ENCODE data around the gene NPAS2. TPM values are rescaled to one million over a fixed set of nuclear protein-coding genes. Genes with fewer than 3 reads are reported as not detected.

Gene NPAS2
- total and polyA plus RNA-seq, 7 donors: 8.5 to 56.2 (median 17.3) TPM

DNA sequence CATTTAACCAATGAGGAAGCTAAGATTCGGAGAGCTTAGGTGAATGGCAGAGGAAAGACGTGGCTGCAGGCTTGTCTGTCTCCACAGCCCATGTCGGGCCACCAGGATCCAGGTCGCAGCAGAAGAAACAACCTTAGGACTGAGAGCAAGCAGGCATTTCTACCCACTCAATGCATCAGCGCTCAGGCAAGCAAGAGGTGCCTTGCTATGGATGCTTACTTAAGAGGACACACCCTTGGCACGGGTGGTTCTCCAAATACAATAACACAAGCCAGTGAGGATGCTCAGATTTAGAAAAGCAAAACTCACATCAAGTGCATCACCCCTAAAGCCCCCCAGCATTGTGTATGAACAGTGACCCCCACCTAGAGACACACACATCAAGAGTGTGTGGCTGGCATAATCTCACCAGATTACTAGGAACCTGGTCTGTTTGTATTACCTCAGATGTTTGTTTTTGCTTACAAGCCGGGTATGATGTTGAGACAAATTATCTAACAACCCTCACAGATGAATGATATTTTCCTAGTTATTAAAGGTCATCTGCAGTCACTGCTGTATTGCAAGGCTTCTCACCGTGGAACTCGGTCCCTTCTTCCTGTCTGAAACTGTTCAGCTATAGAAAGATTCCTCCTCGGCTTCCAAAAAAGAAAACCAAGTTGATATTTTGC, 34.2 kb upstream of the NPAS2 start:
- ATAC-seq (peak in 3 of 4 donors; percentile 17 to 38 (median 28)), DNase-seq (no peak)
- 59 to 78% (median 73%) methylated on average over 10 of the region's 10 CpGs for WGBS, 3 donors
- no peak overlapping the region for H3K4me3 ChIP-seq
- no peaks in the 10 kb centered on the region for H3K27me3 ChIP-seq (ENCODE audit: insufficient read depth in 3 of 3, low read length in 2 of 3)
- no peak overlapping the region for H3K27ac ChIP-seq
- intact Hi-C loops (cut with DNase I): no loop called here
- H3K4me1 ChIP-seq: no peaks in the 10 kb centered on the region
- no peaks in the 10 kb centered on the region for H3K9me3 ChIP-seq
- no peaks in the 10 kb centered on the region for H3K36me3 ChIP-seq (ENCODE audit: insufficient read depth in 1 of 2, low read depth in 1 of 2)
- TF ChIP-seq, protein P1, sequence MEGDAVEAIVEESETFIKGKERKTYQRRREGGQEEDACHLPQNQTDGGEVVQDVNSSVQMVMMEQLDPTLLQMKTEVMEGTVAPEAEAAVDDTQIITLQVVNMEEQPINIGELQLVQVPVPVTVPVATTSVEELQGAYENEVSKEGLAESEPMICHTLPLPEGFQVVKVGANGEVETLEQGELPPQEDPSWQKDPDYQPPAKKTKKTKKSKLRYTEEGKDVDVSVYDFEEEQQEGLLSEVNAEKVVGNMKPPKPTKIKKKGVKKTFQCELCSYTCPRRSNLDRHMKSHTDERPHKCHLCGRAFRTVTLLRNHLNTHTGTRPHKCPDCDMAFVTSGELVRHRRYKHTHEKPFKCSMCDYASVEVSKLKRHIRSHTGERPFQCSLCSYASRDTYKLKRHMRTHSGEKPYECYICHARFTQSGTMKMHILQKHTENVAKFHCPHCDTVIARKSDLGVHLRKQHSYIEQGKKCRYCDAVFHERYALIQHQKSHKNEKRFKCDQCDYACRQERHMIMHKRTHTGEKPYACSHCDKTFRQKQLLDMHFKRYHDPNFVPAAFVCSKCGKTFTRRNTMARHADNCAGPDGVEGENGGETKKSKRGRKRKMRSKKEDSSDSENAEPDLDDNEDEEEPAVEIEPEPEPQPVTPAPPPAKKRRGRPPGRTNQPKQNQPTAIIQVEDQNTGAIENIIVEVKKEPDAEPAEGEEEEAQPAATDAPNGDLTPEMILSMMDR (IDR thresholded peaks at IDR 0.05): no peak

DNA sequence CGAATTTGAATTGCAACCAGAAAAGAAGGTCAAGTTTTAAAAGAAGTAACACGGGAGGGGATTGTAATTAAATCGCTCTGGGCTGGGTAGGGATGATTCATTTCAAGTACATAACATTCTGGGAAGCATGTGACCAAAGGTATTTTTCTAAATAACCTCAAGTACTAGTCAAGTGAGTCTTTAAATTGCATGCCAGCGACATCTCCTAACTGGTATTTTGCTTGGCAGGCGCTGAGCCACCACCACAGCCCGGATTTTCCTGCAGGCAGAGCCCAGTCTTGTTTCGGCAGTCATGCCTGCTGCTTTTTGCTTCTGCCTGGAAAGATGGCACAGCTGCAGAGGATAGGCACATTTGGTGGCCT, 33.7 kb upstream of the NPAS2 start:
- 37 to 68% (median 50%) methylated on average over 7 of the region's 7 CpGs for WGBS, 3 donors
- no peaks in the 10 kb centered on the region for H3K9me3 ChIP-seq
- H3K4me3 ChIP-seq: no peak overlapping the region
- peak; percentile 70 to 91 (median 76) for ATAC-seq
- no peaks in the 10 kb centered on the region for H3K36me3 ChIP-seq (ENCODE audit: insufficient read depth in 1 of 2, low read depth in 1 of 2)
- TF ChIP-seq, protein P1 (IDR thresholded peaks at IDR 0.05): no peak
- intact Hi-C loops (cut with DNase I): no loop called here
- no peaks in the 10 kb centered on the region for H3K4me1 ChIP-seq
- H3K27me3 ChIP-seq (ENCODE audit: insufficient read depth in 3 of 3, low read length in 2 of 3): no peaks in the 10 kb centered on the region
- no peak overlapping the region for H3K27ac ChIP-seq
- no peak for DNase-seq

DNA sequence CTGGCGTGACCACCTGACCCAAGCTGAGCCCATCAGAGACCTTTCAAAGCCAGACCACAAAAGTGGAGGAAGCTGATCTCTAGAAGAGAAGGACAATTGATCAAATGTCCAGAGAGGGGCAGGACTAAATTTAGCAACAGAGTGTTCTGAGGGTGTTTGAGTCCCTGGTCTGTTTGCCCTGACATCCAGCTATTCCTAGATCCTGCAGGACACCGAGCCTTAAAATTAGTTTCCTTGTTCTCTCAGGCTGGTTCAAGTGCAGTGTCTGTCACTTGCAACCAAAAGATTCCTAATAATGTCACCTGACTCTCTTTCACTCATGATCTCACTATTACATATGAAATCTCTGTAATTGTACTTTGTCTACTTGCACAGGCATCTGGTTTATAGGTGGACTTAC, 33.0 kb upstream of the NPAS2 start:
- DNase-seq (no peak), ATAC-seq (no peak)
- Histone ChIP-seq H3K9me3 (no peaks in the 10 kb centered on the region), H3K4me1 (no peaks in the 10 kb centered on the region), H3K27me3 (ENCODE audit: insufficient read depth in 3 of 3, low read length in 2 of 3) (no peaks in the 10 kb centered on the region), H3K4me3 (no peak overlapping the region), H3K36me3 (ENCODE audit: insufficient read depth in 1 of 2, low read depth in 1 of 2) (no peaks in the 10 kb centered on the region), H3K27ac (no peak overlapping the region)
- TF ChIP-seq, protein P1 (IDR thresholded peaks at IDR 0.05): no peak
- 78 to 92% (median 88%) methylated on average over 2 of the region's 2 CpGs for WGBS, 3 donors
- intact Hi-C loops (cut with DNase I): no loop called here

DNA sequence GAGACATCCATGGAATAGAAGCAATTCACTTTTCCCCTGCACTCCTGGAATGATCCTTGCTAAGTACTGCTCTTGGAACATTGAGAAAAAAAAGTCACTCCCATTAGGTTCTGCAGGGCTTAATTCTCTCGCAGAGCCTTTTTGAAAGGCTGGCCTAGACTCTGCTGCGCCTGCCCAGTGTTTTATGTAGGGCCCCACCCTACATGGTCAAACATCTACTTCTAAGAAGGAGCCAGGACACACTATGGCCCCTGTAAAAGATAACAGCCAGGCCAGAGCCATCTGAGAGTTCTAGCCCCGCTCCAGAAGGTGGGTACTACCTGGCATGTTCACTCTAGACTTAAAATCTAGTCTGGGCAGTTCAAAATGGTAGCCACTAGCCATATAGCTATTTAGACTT, 30.6 kb upstream of the NPAS2 start:
- no peaks in the 10 kb centered on the region for H3K4me1 ChIP-seq
- no peak overlapping the region for H3K27ac ChIP-seq
- intact Hi-C loops (cut with DNase I): no loop called here
- no peaks in the 10 kb centered on the region for H3K9me3 ChIP-seq
- ATAC-seq: no peak
- TF ChIP-seq, protein P1 (IDR thresholded peaks at IDR 0.05): no peak
- H3K27me3 ChIP-seq (ENCODE audit: insufficient read depth in 3 of 3, low read length in 2 of 3): no peaks in the 10 kb centered on the region
- DNase-seq: no peak
- WGBS, 3 donors: 79 to 96% (median 92%) methylated on average over 3 of the region's 3 CpGs
- no peak overlapping the region for H3K4me3 ChIP-seq
- H3K36me3 ChIP-seq (ENCODE audit: insufficient read depth in 1 of 2, low read depth in 1 of 2): no peaks in the 10 kb centered on the region
